HepG2 (cell line): ENCODE data around the gene RNF10. TPM values are rescaled to one million over a fixed set of nuclear protein-coding genes. Genes with fewer than 3 reads are reported as not detected.

Experiments
- ARID3A ChIP-seq: IDR thresholded peaks from 2 replicates; pipeline ENCODE4 v1.6.1; 2012; ENCODE audit warnings: low read depth, low read length, improper control_type of control experiment
- CENPBD1 ChIP-seq: sonication (generic); formaldehyde crosslinking; IDR thresholded peaks from 2 replicates; pipeline ENCODE4 v1.8.0; 2022; ENCODE audit warnings: missing genetic modification reagents, low read depth, mild to moderate bottlenecking, borderline replicate concordance
- E2F2 ChIP-seq: sonication (generic); formaldehyde crosslinking; IDR thresholded peaks from 2 replicates; pipeline ENCODE4 v1.4.0; 2020; ENCODE audit warnings: missing genetic modification reagents, borderline replicate concordance
- ETV6 ChIP-seq: sonication (generic); formaldehyde crosslinking; conservative IDR thresholded peaks from 2 replicates; pipeline ENCODE4 v1.4.0; 2020; ENCODE audit warnings: missing genetic modification reagents
- HNRNPH1 ChIP-seq: fragments of 200-400 bp; formaldehyde crosslinking; optimal IDR thresholded peaks from 2 replicates; pipeline ENCODE3; 2017; ENCODE audit warnings: mild to moderate bottlenecking, low read depth, low read length
- JUNB ChIP-seq: sonication (generic); formaldehyde crosslinking; IDR thresholded peaks from 2 replicates; pipeline ENCODE4 v1.8.0; 2022; ENCODE audit warnings: missing genetic modification reagents, mild to moderate bottlenecking, borderline replicate concordance
- PRDM10 ChIP-seq: sonication (generic); formaldehyde crosslinking; IDR thresholded peaks from 2 replicates; pipeline ENCODE4 v1.4.0; 2020; ENCODE audit warnings: low read depth, missing genetic modification reagents
- SMARCE1 ChIP-seq: fragments of 450-650 bp; IDR thresholded peaks from 2 replicates; pipeline ENCODE4 v1.6.1; 2017; ENCODE audit warnings: borderline replicate concordance
- ZBTB26 ChIP-seq: IDR thresholded peaks from 2 replicates; pipeline ENCODE4 v1.6.1; 2016; ENCODE audit warnings: missing compliant biosample characterization, missing genetic modification reagents, borderline replicate concordance
- ZBTB33 ChIP-seq: sonication (generic); formaldehyde crosslinking; IDR thresholded peaks from 2 replicates; pipeline ENCODE4 v1.4.0; 2020; ENCODE audit warnings: missing genetic modification reagents
- ZNF619 ChIP-seq: sonication (generic); formaldehyde crosslinking; IDR thresholded peaks from 2 replicates; pipeline ENCODE4 v1.4.0; 2020; ENCODE audit warnings: mild to moderate bottlenecking, missing genetic modification reagents
- ZNF639 ChIP-seq: conservative IDR thresholded peaks from 2 replicates; pipeline ENCODE4 v1.6.1; 2018; ENCODE audit warnings: missing genetic modification reagents
- ZNF879 ChIP-seq: sonication (generic); formaldehyde crosslinking; IDR thresholded peaks from 2 replicates; pipeline ENCODE4 v1.8.1; 2023; ENCODE audit warnings: missing genetic modification reagents
- ZSCAN29 ChIP-seq: sonication (generic); formaldehyde crosslinking; conservative IDR thresholded peaks from 2 replicates; pipeline ENCODE4 v1.4.0; 2020; ENCODE audit warnings: mild to moderate bottlenecking, missing genetic modification reagents
- polyA plus RNA-seq, 8 experiments: library from polyadenylated mRNA; depleted of rRNA in 3 of 8; stranded (reverse) in 7 of 8; unstranded in 1 of 8; fragments of >200 nt; fragmentation: Illumina TruSeq in 4 of 8; extraction: Trizol in 4 of 8; gene quantifications; 2 replicates each; pipeline versions ENCODE4 v1.2.1 to v1.2.3, GENCODE V29; 2011 to 2016; ENCODE audit warnings: low read depth in 4 of 8, missing spikeins in 1 of 8, mixed read lengths in 1 of 8; ENCODE audit not compliant: insufficient read depth in 1 of 8
- total RNA-seq, 5 experiments: library from RNA; depleted of rRNA; stranded (reverse); fragments of >200 nt; fragmentation: Illumina TruSeq; extraction: Trizol; gene quantifications; 2 replicates each; pipeline ENCODE4 v1.2.3, GENCODE V29; 2016; ENCODE audit warnings: low read depth in 1 of 5

The RNF10 gene
- total and polyA plus RNA-seq, 2 of the 13 experiments (the other 11 are each of a cell fraction or from before 2014, with no cell fraction given) = 62.5 to 88.0 TPM

- TF ChIP-seq ARID3A (no peak), SMARCE1 (no peak), ZNF879 (no peak), ZBTB33 (CRISPR knock-in tag) (no peak), ZBTB26 (CRISPR knock-in tag) (no peak), CENPBD1 (CRISPR knock-in tag) (no peak), ZNF639 (CRISPR knock-in tag) (no peak), ZSCAN29 (CRISPR knock-in tag) (no peak), ETV6 (CRISPR knock-in tag) (no peak), HNRNPH1 (no peak), E2F2 (no peak), PRDM10 (CRISPR knock-in tag) (no peak), ZNF619 (CRISPR knock-in tag) (no peak), JUNB (CRISPR knock-in tag) (no peak)
Measured at GRCh38 chr12:120534703-120535655, 823 bp downstream of the RNF10 start (continued).
